T-helper 1 cell treated with Interleukin-12 subunit alpha and Interleukin-12 subunit beta and Interleukin-4 antibody, amounts not matched to agents 30 μg/mL and 1 μg/mL, for 36 hours (primary cell): ENCODE measurements around the gene XYLT1.
A peak's percentile ranks its signal among the peaks of the same experiment; 100 is the strongest.
"Not testable (repeated sequence)": the region's sequence is repeated elsewhere in the genome, so short reads cannot be mapped to it uniquely, and the experiment has no call there.

Experiments used
- H3K27ac Mint-ChIP-seq: one replicate; pipeline ENCODE4 v1.8.0; 2021; ENCODE audit warnings: mild to moderate bottlenecking, mixed read lengths
- H3K27me3 Mint-ChIP-seq: one replicate; pipeline ENCODE4 v1.8.0; 2021; ENCODE audit warnings: low read depth, mixed read lengths
- H3K36me3 Mint-ChIP-seq: one replicate; pipeline ENCODE4 v1.8.0; 2021; ENCODE audit warnings: low read depth, mixed read lengths
- H3K4me1 Mint-ChIP-seq: one replicate; pipeline ENCODE4 v1.8.0; 2021; ENCODE audit warnings: low read depth, mixed read lengths
- H3K4me3 Mint-ChIP-seq: one replicate; pipeline ENCODE4 v1.8.0; 2021; ENCODE audit warnings: mild to moderate bottlenecking, moderate library complexity, mixed read lengths
- H3K9me3 Mint-ChIP-seq: one replicate; pipeline ENCODE4 v1.8.0; 2021; ENCODE audit warnings: mixed read lengths

The XYLT1 gene

DNA sequence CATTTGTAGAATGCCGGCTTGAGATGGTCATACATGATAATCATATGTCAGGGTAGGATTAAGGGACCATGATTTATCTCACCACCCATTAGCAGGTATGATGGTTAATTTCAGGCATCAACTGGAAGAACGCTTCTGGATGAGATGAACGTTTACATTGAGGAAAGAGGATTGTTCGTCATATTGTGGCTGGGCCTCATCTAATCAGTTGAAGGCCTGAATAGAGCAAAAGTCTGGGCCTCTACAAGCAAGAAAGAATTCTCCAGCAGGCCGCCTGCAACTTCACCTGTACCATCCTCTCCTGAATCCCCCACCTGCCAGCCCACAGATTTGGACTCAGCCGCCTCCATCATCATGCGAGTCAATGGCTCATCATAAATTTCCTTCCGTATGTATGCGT is 30.6 kb upstream of the XYLT1 start:
- no peak overlapping the region for H3K4me3 Mint-ChIP-seq
- H3K36me3 Mint-ChIP-seq = no peaks in the 10 kb centered on the region
- H3K4me1 Mint-ChIP-seq = no peaks in the 10 kb centered on the region
- no peak overlapping the region for H3K27ac Mint-ChIP-seq
- H3K27me3 Mint-ChIP-seq = peaks cover 6% of the 10 kb centered on the region
- H3K9me3 Mint-ChIP-seq = no peaks in the 10 kb centered on the region

DNA sequence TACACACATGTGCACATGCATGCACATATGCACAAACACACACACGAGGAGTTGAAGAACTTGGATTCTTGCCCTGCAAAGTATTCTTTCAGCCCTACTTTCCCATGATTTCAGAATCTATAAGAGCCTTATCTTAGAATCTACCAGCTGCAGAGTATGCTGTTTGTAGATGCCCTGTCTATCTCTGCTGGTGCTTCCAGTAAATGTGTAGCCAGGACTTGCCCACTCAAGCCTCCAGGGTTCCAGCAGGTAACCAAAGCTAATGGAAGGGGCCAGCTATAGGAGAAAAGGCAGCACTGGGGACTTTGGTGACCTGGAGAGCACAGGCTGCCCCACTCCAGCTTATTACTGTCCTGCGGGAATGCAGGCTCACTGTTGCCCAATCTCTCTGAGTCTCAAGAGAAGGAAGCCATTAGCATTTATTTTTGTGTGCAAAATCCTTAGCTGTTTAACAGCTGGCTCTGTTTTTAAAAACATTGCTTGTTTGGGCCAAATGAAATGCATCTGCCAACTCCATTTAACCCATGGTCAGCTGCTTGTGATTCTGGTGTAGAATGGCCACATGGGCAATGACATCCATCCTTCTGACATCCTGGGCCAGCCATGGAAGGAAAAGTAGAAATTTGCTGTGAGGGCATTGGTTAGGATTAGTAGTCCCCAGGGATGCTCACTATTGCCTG is 28.6 kb upstream of the XYLT1 start:
- H3K27ac Mint-ChIP-seq = no peak overlapping the region
- no peaks in the 10 kb centered on the region for H3K4me1 Mint-ChIP-seq
- H3K27me3 Mint-ChIP-seq = peaks cover 10% of the 10 kb centered on the region
- H3K4me3 Mint-ChIP-seq = no peak overlapping the region
- H3K36me3 Mint-ChIP-seq = no peaks in the 10 kb centered on the region
- H3K9me3 Mint-ChIP-seq = no peaks in the 10 kb centered on the region

DNA sequence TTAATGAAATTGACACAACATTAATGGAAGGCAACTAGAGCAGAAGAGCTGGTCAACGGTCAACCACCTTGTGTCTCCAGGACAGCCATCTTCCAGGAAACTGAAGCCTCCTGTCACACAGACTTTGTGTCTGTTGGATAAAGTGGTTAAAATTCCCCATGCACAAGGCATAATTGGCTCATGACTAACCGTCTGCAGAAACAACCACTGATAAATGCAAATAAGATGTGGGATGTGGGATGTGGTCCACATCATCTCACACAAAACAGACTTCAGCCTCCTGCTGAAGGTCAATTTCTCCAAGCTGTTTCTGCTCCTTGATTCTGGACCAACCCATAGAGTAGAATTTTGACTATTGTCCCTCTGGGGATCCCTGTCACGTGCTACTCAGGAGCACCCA is 26.9 kb upstream of the XYLT1 start:
- no peak overlapping the region for H3K27ac Mint-ChIP-seq
- peaks cover 7% of the 10 kb centered on the region for H3K27me3 Mint-ChIP-seq
- H3K4me3 Mint-ChIP-seq = no peak overlapping the region
- H3K9me3 Mint-ChIP-seq = no peaks in the 10 kb centered on the region
- H3K4me1 Mint-ChIP-seq = no peaks in the 10 kb centered on the region
- no peaks in the 10 kb centered on the region for H3K36me3 Mint-ChIP-seq

DNA sequence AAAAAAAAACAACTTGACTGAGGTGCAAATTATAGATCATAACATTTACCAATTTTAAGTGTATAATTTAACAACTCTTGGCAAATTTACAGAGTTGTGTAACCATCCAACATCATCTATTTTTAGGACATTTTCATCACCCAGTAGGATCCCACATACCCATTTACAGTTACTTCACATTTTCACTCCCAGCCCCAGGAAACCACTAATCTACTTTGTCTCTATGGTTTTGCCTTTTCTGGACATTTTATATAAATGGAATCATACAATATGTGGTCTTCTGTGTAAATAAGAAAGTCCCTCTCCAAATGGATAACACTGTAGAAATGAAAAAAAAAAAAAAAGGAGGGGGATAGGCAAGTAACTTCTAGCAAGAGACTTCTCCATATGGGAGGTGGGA is 26.1 kb upstream of the XYLT1 start:
- Mint-ChIP-seq H3K4me1 (no peaks in the 10 kb centered on the region), H3K4me3 (no peak overlapping the region), H3K27me3 (peaks cover 6% of the 10 kb centered on the region), H3K9me3 (no peaks in the 10 kb centered on the region), H3K27ac (no peak overlapping the region), H3K36me3 (no peaks in the 10 kb centered on the region)

DNA sequence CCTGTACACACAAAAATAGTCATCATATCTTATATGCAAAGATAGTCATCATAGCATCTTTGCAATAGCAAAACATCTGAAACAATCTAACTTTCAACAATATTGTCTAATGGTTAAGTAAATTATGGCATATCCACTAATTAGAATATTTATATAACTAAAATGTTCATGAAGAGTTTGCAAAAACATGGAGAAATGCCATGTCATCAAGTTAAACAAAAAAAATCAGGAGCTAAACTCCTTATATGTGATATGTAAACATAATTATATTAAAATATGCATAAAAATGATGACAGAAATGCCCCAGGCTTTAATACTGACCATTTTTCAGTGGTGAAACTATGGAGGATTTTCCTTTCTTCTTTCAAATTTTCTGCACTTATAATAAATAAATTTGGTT is 22.3 kb upstream of the XYLT1 start:
- Mint-ChIP-seq H3K27ac (no peak overlapping the region), H3K4me1 (no peaks in the 10 kb centered on the region), H3K36me3 (no peaks in the 10 kb centered on the region), H3K9me3 (no peaks in the 10 kb centered on the region), H3K4me3 (no peak overlapping the region), H3K27me3 (peaks cover 11% of the 10 kb centered on the region)

DNA sequence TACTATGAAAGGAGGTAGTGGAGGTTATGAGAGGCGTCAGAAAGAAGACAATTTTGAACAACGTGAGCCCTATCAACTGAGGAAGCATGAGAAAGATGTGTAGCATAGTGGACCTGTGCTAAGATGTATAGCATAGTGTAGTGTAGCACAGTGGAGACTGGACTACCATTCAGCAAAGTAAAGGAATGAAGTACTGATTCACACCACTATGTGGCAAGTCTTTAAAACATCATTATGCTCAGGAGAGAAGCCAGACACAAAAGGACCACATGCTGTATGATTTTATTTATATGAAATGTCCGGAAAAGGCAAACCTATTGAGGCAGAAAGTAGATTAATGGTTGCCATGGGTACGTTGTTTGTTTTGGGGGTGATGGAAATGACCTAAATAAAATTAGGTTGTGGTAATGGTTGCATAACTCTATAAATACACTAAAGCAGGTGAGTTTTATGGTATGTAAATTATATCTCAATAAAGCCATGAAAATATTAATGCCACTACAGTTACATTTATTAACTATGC is 20.4 kb upstream of the XYLT1 start:
- H3K27ac Mint-ChIP-seq = no peak overlapping the region
- H3K27me3 Mint-ChIP-seq = peaks cover 15% of the 10 kb centered on the region
- H3K36me3 Mint-ChIP-seq = no peaks in the 10 kb centered on the region
- H3K4me3 Mint-ChIP-seq = no peak overlapping the region
- H3K4me1 Mint-ChIP-seq = no peaks in the 10 kb centered on the region
- no peaks in the 10 kb centered on the region for H3K9me3 Mint-ChIP-seq

DNA sequence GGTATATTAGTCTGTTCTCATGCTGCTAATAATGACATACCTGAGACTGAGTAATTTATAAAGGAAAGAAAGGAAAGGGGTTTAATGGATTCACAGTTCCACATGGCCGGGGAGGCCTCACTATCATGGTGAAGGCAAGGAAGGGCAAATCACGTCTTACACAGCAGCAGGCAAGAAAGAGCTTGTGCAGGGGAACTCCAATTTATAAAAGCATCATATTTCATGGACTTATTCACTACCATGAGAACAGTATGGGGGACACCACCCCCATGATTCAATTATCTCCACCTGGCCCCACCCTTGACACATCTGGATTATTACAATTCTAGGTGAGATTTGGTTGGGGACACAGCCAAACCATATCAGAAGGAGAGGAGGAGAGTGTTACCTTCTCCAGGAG is 17.7 kb upstream of the XYLT1 start:
- Mint-ChIP-seq H3K9me3 (no peaks in the 10 kb centered on the region), H3K4me1 (no peaks in the 10 kb centered on the region), H3K4me3 (no peak overlapping the region), H3K27me3 (peaks cover 15% of the 10 kb centered on the region), H3K27ac (no peak overlapping the region), H3K36me3 (no peaks in the 10 kb centered on the region)

DNA sequence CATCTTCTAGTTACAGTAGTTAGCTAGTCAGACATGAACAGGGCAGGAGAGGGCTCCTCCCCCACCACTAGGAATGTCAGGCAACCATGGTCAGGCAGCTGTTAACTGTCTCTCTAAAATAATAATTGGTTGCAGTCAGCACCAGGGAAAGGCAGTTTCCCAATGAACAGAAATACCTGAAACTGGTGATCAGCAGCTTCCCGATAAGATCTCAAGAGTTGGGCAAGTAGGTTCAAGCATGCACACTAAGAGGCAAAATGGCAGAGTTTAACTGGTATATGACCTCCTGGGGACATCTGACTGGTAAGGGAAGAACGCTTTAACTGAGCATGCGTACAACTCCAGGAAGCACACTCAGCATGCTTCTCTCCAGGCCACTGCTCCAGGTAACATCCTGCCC is 12.6 kb upstream of the XYLT1 start:
- Mint-ChIP-seq H3K4me1 (no peaks in the 10 kb centered on the region), H3K27ac (no peak overlapping the region), H3K9me3 (no peaks in the 10 kb centered on the region), H3K4me3 (no peak overlapping the region), H3K27me3 (peaks cover 42% of the 10 kb centered on the region), H3K36me3 (no peaks in the 10 kb centered on the region)

DNA sequence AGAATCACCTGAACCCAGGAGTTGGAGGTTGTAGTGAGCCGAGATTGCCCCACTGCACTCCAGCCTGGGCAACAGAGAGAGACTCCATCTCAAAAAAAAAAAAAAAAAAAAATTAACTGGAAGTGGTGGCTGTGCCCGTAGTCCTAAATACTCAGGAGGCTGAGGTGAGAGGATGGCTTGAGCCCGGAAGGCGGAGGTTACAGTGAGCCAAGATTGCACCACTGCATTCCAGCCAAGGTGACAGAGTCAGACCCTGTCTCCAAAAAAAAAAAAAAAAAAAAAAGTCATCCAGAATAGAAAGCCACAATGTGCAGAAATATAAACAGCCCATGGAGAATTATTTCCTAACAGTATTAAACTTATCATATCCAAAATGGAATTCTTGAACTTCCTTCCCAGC is 11.6 kb upstream of the XYLT1 start:
- not testable (repeated sequence) for H3K27ac Mint-ChIP-seq, H3K36me3 Mint-ChIP-seq, H3K9me3 Mint-ChIP-seq, H3K4me3 Mint-ChIP-seq, H3K4me1 Mint-ChIP-seq
- H3K27me3 Mint-ChIP-seq = peaks cover 40% of the 10 kb centered on the region

DNA sequence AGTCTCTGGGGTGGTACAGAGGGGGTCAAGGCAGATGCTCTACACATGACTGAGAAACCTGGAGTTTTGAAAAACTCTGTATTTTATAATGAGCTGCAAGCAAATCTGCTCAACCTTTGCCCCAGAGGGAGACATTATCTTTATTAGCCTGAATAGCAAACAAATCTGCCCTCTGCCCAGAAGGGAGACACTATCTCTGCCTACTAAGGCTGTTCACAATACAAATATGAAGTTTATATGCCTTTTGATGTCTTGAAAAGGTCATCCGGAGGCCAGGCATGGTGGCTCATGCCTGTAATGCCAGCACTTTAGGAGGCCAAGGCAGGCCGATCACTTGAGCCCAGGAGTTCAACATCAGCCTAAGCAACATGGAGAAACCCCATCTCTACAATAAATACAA is 11.0 kb upstream of the XYLT1 start:
- Mint-ChIP-seq H3K9me3 (no peaks in the 10 kb centered on the region), H3K27ac (no peak overlapping the region), H3K4me3 (no peak overlapping the region), H3K27me3 (peaks cover 43% of the 10 kb centered on the region), H3K4me1 (peaks cover 3% of the 10 kb centered on the region), H3K36me3 (no peaks in the 10 kb centered on the region)

DNA sequence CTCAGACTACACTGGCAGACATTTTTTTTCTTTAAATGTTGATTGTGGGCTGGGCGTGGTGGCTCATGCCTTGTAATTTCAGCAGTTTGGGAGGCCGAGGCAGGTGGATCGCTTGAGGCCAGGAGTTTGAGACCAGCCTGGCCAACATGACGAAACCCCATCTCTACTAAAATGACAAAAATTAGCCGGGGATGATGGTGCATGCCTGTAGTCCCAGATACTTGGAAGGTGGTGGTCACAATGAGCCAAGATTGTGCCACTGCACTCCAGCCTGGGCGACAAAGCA is 6.4 kb upstream of the XYLT1 start:
- not testable (repeated sequence) for H3K4me3 Mint-ChIP-seq, H3K9me3 Mint-ChIP-seq, H3K36me3 Mint-ChIP-seq, H3K27ac Mint-ChIP-seq
- Mint-ChIP-seq H3K27me3 (peaks cover 46% of the 10 kb centered on the region), H3K4me1 (peaks cover 31% of the 10 kb centered on the region)

DNA sequence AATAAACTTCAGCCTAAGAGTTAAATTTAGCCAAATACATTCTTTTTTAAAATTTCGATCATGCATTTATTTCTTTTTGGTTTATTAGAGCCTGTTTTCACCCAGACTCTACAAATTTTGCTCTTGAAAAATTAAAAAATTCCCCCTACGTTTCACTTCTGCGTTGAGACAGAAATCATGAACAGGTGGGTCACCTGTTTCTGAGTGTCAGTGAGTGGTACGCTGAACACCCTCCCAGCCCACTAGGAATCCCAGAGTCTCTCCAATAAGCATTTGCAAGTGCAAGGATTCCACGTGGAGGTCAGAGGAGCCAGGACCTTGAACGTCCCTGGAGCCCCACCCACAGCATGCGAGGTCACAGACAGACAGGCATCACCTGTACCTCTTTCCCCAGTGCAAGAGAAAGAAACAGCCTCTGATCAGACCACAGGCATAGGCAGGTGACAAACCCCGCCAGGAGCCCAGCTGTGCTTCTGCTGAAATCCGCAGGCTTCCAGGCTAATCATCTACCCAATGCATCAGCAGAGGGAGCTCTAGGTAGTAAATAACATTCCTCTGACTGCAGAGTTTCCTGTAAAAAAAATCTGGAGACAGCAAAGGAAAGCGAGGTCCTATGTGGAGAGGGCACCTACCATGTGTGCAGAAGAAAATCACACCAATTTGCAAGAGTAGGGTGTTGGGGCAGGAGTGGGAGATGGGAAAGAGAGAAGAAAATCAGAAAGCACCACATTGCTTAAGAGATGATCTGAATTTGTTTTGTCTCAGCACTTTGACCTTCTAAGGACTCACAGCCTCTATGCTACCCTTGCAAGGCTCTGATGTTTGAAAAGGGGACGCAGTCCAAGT is 5.9 kb upstream of the XYLT1 start:
- H3K27ac Mint-ChIP-seq = peak overlapping the region; percentile 46
- no peaks in the 10 kb centered on the region for H3K36me3 Mint-ChIP-seq
- no peak overlapping the region for H3K4me3 Mint-ChIP-seq
- H3K9me3 Mint-ChIP-seq = no peaks in the 10 kb centered on the region
- peaks cover 46% of the 10 kb centered on the region for H3K27me3 Mint-ChIP-seq
- peaks cover 31% of the 10 kb centered on the region for H3K4me1 Mint-ChIP-seq

DNA sequence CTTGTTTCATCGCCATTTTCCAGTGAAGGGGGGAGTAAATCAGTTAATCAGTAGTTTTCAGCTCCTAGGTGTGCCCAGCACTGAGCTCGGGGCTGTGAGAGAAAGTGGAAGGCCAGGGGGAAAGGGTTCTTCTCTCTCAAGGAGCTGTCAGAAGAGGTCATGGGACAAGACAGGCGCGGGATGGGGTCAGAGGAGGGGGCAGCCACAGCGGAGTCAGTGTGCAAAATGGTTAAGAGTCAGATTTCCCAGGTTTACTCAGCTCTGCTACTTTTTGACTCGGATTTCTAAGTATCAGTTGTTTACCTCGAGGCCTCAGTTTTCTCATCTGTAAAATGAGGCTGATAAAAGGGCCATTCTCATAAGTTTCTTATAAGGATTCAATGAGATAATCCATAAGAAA is 4.3 kb upstream of the XYLT1 start:
- H3K27ac Mint-ChIP-seq = peak overlapping the region; percentile 58

DNA sequence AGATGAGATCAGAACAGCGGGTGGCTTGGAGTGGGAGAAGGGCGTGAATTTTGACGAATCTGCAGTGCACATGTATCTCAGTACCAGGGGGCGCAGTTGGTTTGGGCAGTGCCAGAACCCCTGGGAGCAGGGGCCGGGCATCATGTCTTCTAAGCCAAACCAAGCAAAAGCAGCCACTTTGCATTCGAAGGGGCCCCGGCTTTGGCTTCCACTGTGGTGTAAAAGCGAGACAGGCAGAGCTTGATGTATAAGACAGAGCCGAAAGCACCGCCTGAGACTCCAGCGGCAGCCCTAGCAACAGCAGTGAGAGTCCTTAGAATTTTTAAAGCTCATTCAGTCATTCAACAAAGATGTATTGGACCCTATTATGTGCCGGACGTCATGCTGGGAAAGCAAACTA is 3.8 kb upstream of the XYLT1 start:
- peak overlapping the region; percentile 52 for H3K4me3 Mint-ChIP-seq
- peaks cover 30% of the 10 kb centered on the region for H3K27me3 Mint-ChIP-seq
- peaks cover 33% of the 10 kb centered on the region for H3K4me1 Mint-ChIP-seq
- H3K27ac Mint-ChIP-seq = peak overlapping the region; percentile 58
- H3K9me3 Mint-ChIP-seq = no peaks in the 10 kb centered on the region
- H3K36me3 Mint-ChIP-seq = peaks cover 3% of the 10 kb centered on the region

More for the DNA sequence above, 4.3 kb upstream of the XYLT1 start:
- peaks cover 32% of the 10 kb centered on the region for H3K4me1 Mint-ChIP-seq
- peaks cover 33% of the 10 kb centered on the region for H3K27me3 Mint-ChIP-seq
- H3K4me3 Mint-ChIP-seq = peak overlapping the region; percentile 5
- no peaks in the 10 kb centered on the region for H3K9me3 Mint-ChIP-seq
- H3K36me3 Mint-ChIP-seq = no peaks in the 10 kb centered on the region

DNA sequence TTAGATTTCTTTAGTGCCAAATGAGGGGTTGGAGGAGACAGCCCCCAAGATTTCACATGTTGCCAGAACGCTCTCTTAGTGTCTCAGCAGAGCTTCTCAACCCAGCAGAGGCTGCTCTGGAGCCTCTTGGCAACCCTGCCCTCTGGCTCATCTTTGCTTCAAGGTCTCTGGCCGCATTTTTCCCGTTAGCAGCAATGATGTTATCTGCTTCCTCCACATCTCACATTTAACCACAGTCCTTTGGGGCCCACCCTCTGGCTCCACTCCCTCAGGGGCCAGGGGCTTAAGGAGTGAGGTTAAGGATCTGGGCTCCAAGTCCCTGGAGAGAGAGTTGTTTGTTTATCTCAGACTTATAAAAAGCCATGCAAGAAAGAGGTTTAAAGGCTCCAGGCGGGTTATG is 3.3 kb upstream of the XYLT1 start:
- Mint-ChIP-seq H3K9me3 (no peaks in the 10 kb centered on the region), H3K27me3 (peaks cover 29% of the 10 kb centered on the region), H3K36me3 (peaks cover 7% of the 10 kb centered on the region), H3K27ac (peak overlapping the region; percentile 58), H3K4me1 (peaks cover 38% of the 10 kb centered on the region), H3K4me3 (peak overlapping the region; percentile 52)
